GM21619 (cell line): ENCODE measurements around the gene UBA5.

Source experiments
- ATAC-seq: cut with Tn5 transposase; IDR thresholded peaks from one replicate; pipeline ENCODE4 v1.9.1; 2021; ENCODE audit not compliant: unreplicated experiment

The UBA5 gene

DNA sequence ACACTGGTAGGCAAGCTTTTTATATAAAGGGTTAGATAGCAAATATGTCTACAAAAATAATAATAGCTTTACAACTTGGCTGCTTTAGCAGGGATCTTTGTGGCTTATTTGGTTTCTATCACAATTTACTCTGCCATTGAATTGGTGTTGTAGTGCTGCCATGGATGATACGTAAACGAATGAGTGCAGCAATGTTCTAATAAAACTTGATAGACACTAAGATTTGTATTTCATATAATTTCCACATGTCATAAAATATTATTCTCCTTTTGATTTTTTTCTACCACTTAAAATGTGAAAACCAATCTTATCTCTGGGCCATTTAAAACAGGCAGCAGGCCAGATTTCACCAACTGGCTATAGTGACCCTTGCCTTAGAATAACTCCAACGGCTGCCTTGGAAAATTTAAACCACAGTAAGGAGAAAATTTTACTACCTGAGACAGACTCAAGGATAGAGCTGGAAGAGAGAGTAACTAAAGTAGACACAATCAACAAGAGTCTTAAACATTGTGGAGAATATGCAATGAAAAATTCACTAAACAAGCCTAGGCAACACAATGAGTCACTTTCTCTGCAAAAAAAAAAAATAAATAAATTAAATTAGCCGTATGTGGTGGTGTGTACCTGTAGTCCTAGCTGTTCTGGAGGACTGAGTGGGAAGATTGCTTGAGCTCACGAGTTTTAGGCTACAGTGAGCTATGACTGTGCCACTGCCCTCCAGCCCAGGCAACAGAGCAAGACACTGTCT, 54.0 kb downstream of the UBA5 start:
- ATAC-seq = no peak

DNA sequence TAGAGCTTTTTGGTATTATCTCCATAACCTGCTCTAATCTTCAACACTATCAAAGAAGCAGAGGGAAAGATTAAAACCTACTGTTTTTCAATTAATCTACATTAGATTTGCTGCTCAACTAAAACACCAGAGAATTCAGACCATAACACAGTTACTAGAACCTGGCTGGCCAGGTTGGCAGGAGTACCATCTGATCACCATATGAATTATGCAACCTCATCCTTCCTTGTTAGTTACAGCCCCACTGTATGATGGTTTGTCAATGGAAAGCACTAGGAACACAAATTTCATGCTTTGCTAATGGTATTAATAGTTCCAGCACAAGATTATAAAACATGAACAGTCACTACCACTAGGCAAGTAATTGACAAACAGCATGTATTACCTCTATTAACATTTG, 56.2 kb downstream of the UBA5 start:
- no peak for ATAC-seq

- no peak for ATAC-seq
These were observed 60.1 kb downstream of the UBA5 start for GRCh38 chr3:132720228-132720627.

DNA sequence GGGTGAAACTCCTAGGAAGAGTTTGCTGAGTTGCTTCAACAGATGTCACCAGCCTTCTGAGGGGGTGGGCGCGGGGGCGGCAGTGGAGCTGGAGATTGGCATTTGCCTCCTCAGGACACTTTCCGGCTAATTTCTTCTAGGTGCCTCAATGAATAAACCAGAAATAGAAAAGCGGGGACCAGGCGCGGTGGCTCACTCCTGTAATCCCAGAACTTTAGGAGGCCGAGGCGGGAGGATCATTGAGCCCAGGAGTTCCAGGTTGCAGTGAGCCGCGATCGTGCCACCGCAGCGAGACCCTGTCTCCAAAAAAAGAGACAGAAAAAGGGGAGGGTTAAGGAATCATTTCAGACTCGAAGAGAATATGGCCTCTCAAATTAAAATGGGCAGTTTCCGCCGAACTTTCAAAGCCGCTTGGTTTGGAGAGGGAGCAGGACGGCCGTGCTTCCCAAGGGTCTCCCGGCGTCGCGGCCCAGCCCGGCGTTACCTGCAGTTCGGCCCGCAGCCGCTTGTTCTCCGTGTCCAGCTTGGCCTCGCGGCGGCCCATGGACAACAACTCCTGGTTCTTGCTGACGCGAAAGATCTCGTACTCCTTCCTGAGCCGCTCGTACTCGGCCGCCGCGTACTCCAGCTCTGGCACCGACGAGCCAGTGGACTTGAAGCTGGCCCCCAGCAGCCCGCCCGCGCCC, 61.5 kb downstream of the UBA5 start:
- ATAC-seq = peak; percentile 29

DNA sequence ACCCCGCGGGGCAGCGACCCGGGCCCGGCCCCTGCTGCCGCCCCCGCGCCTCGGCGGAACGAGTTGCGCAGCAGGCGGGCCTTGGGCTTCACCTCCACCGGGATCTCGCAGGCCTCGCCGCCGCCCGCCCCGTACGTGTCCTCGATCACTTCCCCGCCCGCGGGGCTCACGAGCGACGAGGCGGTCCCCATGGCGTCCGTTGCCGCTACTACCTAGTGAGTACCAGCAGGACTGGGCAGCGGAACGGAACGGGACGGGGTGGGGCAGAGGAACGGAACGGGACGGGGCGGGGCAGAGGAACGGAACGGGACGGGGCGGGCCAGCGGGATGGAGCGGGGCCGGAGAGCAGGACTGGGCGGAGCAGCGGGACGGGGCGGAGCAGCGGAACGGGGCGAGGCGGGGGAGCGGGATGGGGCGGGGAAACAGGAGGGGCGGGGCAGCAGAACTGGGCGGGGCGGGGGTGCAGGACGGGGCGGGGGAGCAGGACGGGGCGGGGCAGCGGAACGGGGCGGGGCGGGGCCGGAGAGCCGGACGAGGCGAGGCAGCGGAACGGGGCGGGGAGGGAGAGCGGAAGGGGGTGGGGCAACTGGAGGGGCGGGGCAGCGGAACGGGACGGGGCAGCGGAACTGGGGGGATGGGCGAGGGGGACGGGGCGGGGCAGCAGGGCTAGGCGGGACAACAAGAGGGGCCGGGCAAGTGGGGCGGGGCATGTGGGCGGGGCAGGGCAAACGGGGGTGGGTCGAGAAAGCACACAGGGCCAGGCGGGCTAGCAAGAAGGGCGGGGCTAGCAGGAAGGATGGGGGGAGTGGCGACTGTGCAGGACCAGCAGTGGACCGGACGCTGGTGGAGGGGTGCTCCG, 62.3 kb downstream of the UBA5 start, which contains the start of gene NPHP3:
Gene NPHP3, minus strand, starts transcription at position 245 of the 859 bp plus-strand sequence. Its CDS starts 54 bp downstream, at position 191.
- peak; percentile 79 for ATAC-seq

DNA sequence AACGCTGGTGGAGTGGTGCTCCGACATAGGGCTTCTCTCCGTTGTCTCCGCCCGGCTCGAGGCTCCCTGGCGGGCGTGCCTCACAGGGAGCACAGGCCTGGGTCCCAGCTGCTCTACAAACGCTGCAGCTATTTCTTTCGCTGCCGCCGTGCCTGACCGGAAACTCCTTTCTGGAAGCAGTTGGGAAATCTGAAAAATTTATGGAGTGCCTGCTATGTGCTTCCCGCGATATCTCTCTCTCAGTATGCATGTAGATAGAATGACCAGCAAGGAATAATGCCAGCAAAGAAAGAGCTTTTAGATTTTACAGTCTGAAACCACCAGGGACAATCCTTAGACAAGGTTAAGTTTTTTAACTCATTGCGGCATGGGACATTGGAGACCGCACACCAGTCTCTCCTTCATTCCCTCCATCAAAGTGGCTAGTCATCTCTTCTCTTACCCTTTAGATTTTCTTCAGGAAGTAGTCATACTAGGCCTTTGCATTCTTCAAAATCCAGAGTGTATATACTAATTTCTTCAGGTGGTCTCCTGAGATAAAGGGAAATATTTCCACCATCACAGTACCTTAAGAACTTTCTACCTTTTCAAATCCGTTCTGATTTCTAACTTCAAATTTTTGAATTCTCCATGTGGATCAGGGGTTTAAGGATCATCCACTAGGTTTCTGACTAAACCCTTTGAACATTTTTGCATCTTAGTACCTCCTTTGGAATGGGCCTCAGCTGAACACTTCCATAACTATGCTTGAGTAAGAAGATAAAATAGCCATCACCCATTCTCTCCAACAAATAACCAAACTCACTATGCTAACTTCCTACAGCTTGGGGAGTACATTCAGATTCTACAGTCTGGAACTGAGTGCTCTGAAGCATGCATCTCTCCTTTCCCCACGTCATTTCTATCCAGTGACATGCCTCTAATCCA, 63.2 kb downstream of the UBA5 start:
- no peak for ATAC-seq

DNA sequence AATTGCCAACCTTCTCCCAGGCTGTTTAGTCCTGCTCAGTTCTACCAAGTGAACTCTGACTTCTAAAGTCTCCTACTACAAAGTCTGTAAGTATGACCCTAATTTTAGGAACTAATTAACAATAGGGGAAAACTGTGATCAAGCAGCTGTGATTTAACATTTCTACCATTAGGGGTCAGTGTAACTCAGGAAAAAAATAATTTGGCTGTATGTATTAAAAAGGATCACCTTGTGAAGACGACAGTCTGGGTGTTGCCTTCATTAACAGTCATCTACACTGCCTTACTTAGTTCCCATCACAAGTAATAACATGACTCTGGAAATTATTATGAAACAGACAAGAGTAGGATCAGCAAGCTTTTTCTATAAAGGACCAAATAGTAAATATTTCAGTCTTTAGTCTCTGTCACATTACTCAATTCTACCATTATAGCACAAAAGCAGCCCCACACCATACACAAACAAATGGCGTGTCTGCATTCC, 66.3 kb downstream of the UBA5 start:
- ATAC-seq = no peak
